Amygdala (tissue), 56 donors: ENCODE data around the gene MMS22L.
"Not testable (repeated sequence)": the region's sequence is repeated elsewhere in the genome, so short reads cannot be mapped to it uniquely, and the experiment has no call there.

Source experiments
- DNase-seq, 56 donors: peaks; one replicate each; lab custom pipeline; 2025; lab: John Stamatoyannopoulos, UW

Gene MMS22L

DNA sequence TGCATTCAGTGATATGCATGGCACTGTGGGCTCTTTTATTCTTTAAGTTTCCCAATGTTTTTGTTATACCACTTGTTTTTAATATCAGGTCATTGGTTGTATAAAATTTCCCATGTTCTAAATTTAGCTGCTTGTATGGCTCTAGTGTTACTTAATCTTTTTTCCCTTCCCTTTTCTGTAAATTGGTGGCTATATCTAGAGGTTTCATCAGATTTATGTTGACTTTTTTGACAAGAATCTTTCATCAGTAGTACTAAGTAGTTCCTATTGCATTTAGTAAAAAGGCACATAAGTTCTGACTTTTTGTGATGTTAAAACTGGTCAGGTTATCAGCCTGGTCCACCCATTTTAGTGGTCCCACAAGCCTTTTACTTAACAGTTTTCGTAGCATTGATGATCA is 51.1 kb downstream of the MMS22L start:
- DNase-seq: no peak

DNA sequence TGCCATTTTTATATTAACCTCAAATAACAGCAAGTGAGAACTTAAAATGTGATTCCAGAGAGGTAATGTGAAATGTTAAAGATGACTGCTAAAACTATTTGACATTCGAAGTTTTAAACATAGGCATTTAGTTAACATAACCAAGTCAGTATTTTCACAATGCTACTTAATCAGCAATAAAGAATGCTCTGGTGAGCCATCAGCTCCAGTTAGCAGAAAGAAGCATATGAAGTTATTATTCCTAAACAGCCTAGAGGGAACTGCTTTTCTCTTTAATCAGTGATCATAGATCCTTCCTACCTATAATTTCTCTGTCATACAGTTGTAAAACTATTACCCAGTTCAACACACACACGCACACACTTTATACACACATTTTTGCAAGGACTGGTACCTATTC is 60.1 kb downstream of the MMS22L start:
- no peak for DNase-seq

DNA sequence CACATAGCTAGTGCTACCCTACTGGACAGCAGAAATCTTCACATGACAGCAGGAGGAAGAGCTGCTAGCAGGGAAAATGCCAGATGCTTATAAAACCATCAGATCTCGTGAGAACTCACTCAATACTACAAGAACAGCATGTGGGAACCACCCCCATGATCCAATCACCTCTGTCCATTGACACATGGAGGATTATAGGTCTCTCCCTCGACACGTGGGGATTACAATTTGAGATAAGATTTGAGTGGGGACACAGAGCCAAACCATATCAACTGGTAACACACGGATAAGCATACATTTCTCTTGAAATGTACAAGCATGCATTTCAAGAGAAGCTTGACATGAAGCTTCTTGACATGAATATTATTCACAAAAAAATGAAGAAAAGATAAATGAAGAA is 64.1 kb downstream of the MMS22L start:
- no peak for DNase-seq

DNA sequence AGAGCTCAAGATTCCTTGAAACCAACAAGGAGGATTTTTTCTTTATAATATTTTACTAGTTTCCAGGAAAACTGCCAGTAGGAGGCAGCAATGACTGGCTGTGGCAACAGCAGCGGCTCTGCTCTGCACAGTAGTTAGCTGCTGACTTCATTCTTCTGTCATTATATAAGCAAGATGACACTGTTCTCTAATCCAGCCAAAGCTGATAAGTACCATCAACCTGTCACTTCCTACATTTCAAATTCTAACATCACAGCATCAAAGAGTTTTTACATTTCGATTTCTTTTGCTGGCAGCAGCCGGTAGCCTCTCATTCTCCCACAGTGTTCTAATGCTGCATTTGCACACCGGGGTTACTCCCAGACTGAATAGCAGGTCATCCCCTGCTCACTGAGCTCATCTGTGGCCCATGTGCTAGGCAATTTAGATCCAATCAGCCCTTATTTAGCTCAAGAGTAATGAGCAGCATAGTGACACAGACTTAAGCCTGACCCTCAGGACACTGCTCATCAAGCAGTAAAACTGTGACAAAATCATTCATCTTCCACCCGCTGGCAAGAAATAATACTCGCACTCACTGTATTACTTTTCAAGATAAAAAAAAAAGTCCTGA is 67.8 kb downstream of the MMS22L start:
- peak in 43 of 56 donors; percentile 0 to 70 (median 20) for DNase-seq

DNA sequence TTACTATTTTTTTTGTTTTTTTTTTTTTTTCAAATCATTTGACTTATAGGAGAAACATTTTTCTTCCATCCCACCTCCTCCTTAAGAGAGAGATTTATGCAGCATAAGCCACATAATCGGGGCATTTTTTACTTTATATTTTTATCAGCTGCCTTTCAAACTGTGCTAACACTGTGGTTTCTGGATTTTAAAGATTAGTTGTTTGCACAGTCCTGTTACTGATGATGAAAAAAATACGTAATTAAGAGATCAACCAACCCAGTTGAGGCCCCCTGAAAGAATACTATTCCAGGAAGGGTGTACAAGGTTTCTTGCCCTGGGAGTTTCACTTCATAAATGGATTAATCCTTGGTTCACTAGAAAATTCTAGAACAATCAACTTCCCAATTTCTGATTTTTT is 68.3 kb downstream of the MMS22L start:
- no peak for DNase-seq

DNA sequence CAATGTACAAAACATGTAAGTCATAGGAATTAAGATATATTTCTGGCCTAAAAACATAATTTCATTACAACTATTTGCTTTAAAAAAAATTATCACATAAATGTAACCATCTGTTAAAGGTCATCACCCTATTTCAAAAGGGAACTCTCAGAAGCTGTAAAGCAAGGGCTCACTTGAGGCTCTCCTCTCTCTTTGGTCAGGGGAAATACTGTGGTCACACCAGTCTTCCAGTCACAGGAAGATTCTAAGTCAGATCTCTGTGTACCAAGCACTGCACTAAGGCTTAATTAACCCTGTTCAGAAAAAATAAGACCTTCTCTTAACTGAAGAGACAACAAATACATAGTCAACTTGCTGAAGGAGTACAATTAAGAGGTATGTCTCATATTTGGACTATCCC is 75.6 kb downstream of the MMS22L start:
- no peak for DNase-seq

DNA sequence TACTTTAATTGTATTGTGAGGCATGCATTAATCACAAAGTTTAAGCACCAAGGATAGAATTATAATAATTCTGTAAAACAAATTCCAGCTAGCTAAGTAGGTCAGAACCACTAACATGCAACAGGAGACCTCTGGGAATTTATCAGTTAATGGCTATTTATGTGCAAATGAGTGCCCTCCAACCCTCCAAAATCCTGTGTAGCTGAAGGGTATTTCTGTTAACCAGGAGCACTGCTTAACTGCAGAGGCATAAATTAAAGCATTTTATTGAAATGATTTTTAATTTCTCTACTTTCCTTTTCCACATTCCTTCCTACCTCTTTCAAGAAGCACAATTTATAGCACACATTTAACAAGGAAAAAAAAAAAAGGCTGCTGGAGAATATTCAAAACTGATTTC is 77.0 kb downstream of the MMS22L start:
- no peak for DNase-seq

DNA sequence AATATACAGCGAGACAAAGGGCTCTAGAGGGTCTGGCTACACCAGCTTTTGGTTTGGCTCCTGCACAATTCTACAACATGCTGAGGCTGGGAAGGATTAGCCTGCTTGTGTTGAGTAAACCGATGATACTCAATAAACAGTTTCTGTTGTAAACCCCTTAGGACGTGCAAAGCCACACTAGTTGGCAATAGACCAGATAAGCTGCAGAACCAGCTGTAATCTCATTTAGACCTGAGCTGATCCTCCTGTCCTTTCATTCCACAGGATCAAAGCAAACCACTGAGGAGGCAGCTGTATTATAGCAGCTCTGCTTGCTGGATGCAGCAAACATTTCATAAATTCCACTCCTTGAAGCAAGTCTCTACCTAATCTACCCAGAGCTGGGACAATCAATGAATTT is 79.7 kb downstream of the MMS22L start:
- no peak for DNase-seq

DNA sequence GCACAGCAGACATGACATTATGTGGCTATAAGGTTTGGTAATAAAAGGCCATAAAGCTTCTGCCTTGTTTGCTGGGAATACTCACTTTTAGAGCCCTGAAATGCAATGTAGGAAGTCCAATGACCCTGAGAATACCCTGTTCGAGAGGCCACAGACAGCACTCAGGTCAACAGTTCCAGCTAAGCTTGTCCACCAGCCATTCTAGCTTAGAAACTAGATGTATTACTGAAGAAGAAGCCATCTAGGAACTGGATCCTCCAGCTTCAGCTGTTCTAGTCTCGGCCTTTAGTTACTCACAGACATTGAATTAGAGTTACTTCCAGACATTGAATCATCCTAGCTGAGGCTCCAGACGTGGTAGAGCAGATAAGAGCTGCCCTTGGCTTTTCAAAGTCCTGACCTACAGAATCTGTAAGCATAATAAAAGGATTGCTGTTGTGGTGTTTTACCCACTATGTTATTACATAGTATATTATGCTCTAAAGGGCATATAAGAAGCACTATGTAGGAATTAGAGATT is 84.9 kb downstream of the MMS22L start:
- no peak for DNase-seq

DNA sequence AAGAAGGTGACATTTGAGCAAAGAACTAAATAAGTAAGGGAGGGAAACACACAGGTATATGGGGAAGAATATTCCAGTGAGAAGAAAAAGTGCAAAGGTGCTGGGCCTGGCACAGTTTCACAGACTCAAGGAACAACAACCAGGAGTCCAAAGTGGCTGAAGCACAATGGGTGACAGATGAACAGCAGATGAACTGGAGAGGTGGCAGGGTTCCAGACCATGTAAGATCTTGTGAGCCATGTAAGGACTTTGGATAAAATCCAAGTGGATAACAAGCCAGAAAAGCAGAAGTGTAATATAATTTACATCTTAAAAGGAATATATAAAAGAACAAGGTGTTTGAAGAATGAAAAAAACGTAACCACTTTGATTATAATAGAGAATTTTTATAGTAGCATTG is 87.9 kb downstream of the MMS22L start:
- DNase-seq: peak in 1 of 56 donors; percentile 10

DNA sequence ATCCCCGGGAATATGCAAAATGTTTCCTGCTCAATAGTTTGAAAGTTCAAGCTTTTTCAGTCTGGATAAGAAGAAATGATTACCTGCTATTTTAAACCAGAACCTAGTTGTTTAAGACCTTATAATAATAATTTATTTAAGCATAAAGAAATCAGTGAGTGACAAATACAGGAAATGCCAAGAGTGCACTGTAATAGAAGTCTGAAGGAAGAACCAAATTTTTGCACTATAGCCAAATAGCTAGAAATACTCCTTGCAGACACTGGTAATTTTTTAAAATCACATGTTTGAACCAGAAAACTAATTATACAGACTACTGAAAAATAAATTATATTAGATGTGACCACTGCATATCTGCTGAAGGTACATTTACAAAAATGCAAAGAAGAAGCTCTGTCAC is 93.2 kb downstream of the MMS22L start:
- DNase-seq: no peak

DNA sequence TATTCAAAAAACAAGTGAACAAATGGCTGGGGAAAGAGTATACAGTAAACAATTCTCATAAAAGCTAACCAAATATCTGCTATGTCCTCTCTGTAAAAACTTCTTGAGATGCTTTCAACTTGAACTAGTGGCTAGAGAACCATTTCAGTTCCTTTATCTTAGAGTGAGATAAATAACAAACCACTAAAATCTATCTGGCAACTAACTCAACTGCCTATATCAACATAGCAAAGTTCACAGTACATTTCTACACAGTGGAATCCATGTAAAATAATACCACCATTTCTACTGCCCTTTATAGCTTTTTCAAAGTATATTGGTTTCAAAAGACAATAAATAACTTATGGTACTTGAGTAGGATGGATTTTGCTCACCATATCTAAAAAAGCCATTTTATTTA is 95.1 kb downstream of the MMS22L start:
- DNase-seq: no peak

DNA sequence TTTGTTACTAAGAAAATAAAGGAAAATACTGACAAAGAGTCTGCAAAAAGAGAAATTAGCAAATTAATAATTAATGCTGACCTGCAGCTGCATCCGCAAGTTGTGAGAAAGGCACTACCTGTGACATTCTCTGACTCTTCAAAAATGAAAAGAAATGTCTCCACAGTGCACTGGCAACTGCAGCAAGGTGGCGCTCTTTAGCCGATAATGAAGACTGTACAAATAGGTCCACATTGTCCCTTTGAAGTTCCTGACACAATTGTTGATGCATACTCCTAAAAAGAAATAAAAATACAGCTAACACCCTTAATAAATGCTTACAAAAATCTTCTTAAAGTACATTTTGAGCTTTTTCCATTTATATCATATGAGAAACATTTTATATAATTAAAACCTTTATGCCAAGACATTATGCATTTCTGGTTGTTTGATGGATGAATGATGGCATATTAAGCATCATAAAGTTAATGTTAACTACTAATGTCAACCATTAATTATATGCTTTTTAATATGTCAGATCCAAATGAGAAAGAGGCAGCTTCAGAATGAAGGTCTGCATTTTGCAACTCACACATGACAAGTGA is 96.5 kb downstream of the MMS22L start:
- peak in 47 of 56 donors; percentile 0 to 87 (median 29) for DNase-seq

DNA sequence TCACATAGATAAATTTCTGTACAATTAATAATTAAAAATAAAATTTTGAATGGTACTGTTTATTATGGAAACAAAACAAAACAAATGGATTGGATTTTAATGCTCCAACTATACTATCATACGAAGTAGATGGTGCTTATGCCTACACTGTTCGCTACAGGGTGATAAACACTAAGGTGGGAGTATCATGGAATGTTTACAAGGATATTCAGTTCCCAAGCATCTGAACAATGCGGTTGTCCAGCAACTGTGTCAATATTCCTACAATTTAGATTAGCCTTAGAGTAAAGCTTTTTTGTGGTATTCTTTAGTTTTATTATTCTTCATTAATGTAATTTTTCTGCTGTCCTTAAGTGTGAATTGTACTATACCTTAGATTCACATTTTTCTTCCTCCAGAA is 105.1 kb downstream of the MMS22L start:
- no peak for DNase-seq

DNA sequence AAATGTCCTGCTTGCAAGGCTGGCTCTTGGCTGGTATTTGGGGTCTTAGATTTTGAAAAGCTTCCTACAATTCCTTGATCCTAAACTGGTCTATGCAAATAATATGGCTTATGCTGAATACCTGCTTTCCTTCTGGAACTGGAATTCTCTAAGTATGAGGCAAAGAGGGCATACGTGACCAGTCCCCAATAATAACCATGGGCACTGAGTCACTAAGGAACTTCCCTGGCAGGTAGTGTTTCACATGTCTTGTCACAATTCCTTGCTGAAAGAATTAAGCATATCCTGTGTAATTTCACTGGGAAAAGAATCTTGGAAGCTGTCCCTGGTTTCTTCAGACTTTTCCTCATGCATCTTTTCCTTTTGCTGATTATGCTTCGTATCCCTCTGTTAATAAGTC is 106.5 kb downstream of the MMS22L start:
- no peak for DNase-seq

DNA sequence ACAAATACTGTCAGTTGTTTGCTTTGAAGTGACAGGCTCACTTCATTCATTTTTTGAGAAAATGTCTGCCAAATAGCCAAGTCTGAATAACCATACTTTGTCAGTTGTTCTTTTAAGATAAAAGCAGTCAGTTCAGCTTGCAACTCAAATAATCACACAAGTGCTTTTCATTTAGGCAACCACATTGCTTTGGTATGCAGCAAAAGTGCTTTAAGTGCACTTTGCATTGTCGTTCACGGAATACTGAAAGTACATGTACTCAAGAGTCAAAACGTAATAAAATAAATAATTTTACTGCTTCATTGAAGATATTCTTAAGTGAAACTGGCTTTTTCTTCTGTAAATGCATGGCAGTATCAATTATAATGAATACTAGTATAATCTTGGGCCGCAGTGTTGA is 107.2 kb downstream of the MMS22L start:
- no peak for DNase-seq

DNA sequence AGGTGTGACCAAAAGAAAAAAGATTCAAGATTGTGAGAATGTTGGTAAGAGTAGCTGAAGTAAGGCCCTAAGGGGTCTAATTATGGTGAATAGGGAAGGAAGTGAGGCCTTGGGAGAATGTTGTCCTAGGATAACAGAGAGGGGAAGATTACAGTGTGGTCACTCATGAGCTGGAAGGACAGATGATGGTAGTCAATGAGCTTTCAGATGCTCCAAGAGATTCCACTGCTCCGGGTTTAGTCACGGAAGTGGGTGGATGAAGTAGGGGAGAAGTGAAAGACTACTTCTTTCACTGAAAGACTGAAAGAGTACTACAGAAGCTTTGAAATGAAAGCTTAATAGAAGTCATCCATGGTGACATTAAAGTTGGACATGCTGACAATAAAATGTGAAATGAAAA is 108.5 kb downstream of the MMS22L start:
- DNase-seq: no peak

DNA sequence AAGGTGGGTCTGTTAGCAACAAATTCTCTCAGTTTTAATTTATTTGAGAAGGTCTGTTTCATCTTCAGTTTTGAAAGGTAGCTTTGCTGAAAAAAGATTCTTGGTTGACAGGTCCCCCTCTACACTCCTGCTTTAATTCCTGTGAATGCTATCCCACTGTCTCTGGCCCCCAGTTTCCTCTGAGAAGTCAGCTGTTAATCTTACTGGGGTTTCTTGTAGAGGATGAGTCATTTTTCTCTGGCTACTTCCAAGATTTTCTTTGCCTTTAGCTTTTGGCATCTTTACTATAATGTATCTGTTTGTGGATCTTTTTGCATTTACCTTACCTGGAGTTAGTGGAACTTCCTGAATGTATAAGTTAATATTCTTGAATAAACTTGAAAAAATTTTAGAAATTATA is 122.7 kb downstream of the MMS22L start:
- DNase-seq: no peak

DNA sequence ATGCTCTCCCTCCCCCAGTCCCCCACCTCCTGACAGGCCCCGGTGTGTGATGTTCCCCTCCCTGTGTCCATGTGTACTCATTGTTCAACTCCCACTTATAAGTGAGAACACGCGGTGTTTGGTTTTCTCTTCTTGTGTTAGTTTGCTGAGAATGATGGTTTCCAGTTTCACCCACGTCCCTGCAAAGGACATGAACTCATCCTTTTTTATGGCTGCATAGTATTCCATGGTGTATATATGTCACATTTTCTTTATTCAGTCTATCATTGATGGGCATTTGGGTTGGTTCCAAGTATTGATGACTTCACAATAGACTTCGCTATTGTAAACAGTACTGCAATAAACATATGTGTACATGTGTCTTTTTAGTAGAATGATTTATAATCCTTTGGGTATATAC is 127.6 kb downstream of the MMS22L start:
- DNase-seq: not testable (repeated sequence)

DNA sequence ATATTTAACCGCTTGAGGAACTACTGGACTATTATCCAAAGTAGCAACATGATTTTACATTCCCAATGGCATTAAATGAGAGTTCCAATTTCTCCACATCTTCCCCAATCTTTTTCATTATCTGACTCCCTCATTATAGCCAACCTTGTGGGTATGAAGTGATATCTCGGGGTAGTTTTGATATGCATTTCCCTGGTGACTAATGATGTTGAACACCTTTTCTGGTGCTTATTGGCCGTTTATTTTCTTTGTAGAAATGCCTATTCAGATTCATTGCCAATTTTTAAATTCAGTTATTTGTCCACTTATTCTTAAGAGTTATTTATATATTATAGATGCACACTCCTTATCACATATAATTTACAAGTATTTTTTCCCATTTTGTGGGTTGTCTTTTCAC is 129.0 kb downstream of the MMS22L start:
- no peak for DNase-seq

DNA sequence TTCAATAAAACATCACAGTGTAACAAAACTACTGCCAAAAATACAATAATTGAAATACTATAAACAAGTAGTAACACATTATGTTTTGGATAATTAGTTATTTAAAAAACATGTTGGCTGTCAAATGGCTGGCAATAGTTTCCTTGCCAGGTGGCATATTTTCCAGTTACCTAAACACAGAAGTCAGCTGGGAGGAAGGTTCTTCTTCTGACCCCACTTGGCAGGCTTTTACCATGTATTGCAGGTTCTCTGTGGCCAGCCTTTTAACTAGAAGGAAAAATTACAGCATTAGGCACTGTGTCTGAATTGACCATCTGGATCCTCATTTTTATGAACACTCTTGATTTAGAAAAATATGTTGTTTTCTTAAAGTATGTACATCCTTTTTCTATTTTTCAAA is 131.4 kb downstream of the MMS22L start:
- DNase-seq: no peak

DNA sequence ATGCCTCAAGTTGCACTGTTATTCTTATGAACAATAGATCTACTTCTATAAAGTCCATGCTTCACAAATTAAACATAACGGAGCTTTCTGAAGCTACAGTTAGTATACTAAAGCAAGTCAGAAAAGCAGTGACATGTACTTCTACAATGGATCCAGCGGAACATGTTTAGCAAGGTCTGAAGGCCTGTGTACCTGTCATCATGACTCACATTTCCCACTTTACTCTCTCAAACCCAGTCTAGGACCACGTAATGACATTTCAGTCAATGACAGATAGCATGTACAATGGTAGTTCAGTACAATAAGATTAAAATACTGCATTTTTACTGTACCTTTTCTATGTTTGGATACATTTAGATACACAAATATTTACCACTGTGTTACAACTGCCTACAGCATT is 132.1 kb downstream of the MMS22L start:
- DNase-seq: no peak

DNA sequence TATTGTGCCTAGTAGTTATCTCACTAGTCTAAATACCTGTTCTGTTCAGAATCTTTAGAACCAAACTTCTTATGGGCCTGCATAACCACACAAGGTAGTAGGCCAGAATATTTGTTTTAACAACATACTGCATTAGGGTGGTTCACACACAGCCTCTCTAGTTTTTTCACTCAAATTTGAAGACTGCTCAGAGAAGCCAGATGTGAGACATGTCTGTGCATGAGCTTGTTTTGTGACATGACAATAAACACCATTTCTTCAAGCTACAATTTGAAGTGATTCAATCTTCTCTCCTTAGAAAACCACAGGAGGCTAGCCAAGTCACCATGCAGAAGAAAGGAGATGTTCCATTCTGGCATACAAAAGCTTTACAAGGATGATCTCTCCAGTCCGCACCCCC is 135.6 kb downstream of the MMS22L start:
- DNase-seq: no peak
